ENCODE data around the gene LMF1. TPM values are rescaled to one million over a fixed set of nuclear protein-coding genes. Genes with fewer than 3 reads are reported as not detected.

Gene LMF1
- polyA plus RNA-seq, 3 donors, result 5.9 to 14.7 (median 10.6) TPM

GRCh38 chr16:987906-988305 is 17.1 kb upstream of the LMF1 start:
- Histone ChIP-seq H3K27me3 (ENCODE audit: control insufficient read depth in 2 of 2, insufficient read depth in 2 of 2, low read length in 2 of 2) (peaks cover 0 to 13% of the 10 kb centered on the region in 2 donors), H3K27ac (ENCODE audit: low read depth in 1 of 2, low read length in 2 of 2) (no peak overlapping the region), H3K4me3 (replicated peaks in 1 of 3; ENCODE audit: low read depth in 2 of 3, low read length in 3 of 3) (no peak overlapping the region), H3K9me3 (replicated peaks in 1 of 2; ENCODE audit: control insufficient read depth in 1 of 2, insufficient read depth in 1 of 2, low read length in 2 of 2) (peaks cover 0 to under 1% of the 10 kb centered on the region in 2 donors), H3K79me2 (ENCODE audit: insufficient read depth, low read length) (no peaks in the 10 kb centered on the region), H3K4me2 (replicated peaks; ENCODE audit: extremely low read depth, low read length, poor library complexity, severe bottlenecking) (no peak overlapping the region), H3K9ac (ENCODE audit: insufficient read depth, low read length, poor library complexity, severe bottlenecking) (no peak overlapping the region), H3K4me1 (ENCODE audit: control insufficient read depth in 1 of 2, insufficient read depth in 2 of 2, low read length in 2 of 2) (no peaks in the 10 kb centered on the region), H2AFZ (ENCODE audit: insufficient read depth, low read depth, low read length, poor library complexity, severe bottlenecking) (no peak overlapping the region), H3K36me3 (replicated peaks in 1 of 2; ENCODE audit: control insufficient read depth in 1 of 2, insufficient read depth in 2 of 2, low read length in 2 of 2) (no peaks in the 10 kb centered on the region), H4K20me1 (ENCODE audit: insufficient read depth, low read length) (no peaks in the 10 kb centered on the region)
- Mint-ChIP-seq H3K9me3 (peaks cover 0 to 8% (median 0%) of the 10 kb centered on the region in 7 donors), H3K4me1 (no peaks in the 10 kb centered on the region), H3K36me3 (no peaks in the 10 kb centered on the region), H3K27me3 (ENCODE audit: low read depth in 3 of 3) (peaks cover 11 to 27% (median 18%) of the 10 kb centered on the region in 3 donors), H3K27ac (no peak overlapping the region), H3K4me3 (no peak overlapping the region)
- intact Hi-C loops (cut with micrococcal nuclease), result no loop called here
- no peak for DNase-seq
- 96% methylated on average over 10 of the region's 17 CpGs for WGBS (ENCODE audit: insufficient coverage)
- no peak for TF ChIP-seq CTCF (IDR thresholded peaks at IDR 0.05)

GRCh38 chr16:986925-987582 is 16.3 kb upstream of the LMF1 start:
- no peaks in the 10 kb centered on the region for H3K79me2 ChIP-seq (ENCODE audit: insufficient read depth, low read length)
- no peaks in the 10 kb centered on the region for H3K36me3 ChIP-seq (replicated peaks in 1 of 2; ENCODE audit: control insufficient read depth in 1 of 2, insufficient read depth in 2 of 2, low read length in 2 of 2)
- no peaks in the 10 kb centered on the region for H3K4me1 ChIP-seq (ENCODE audit: control insufficient read depth in 1 of 2, insufficient read depth in 2 of 2, low read length in 2 of 2)
- H3K4me3 Mint-ChIP-seq, result no peak overlapping the region
- H3K4me2 ChIP-seq (replicated peaks; ENCODE audit: extremely low read depth, low read length, poor library complexity, severe bottlenecking), result no peak overlapping the region
- intact Hi-C loops (cut with micrococcal nuclease), result no loop called here
- no peak overlapping the region for H3K9ac ChIP-seq (ENCODE audit: insufficient read depth, low read length, poor library complexity, severe bottlenecking)
- TF ChIP-seq CTCF (IDR thresholded peaks at IDR 0.05), result no peak
- no peak overlapping the region for H3K27ac Mint-ChIP-seq
- H3K4me1 Mint-ChIP-seq, result no peaks in the 10 kb centered on the region
- H3K27me3 Mint-ChIP-seq (ENCODE audit: low read depth in 3 of 3), result peaks cover 16 to 34% (median 23%) of the 10 kb centered on the region in 3 donors
- no peak overlapping the region for H3K27ac ChIP-seq (ENCODE audit: low read depth in 1 of 2, low read length in 2 of 2)
- H3K9me3 Mint-ChIP-seq, result peaks cover 0 to 8% (median 0%) of the 10 kb centered on the region in 7 donors
- DNase-seq, result no peak
- peaks cover 6 to 19% of the 10 kb centered on the region in 2 donors for H3K27me3 ChIP-seq (ENCODE audit: control insufficient read depth in 2 of 2, insufficient read depth in 2 of 2, low read length in 2 of 2)
- WGBS (ENCODE audit: insufficient coverage), result 97% methylated on average over 40 of the region's 44 CpGs
- no peaks in the 10 kb centered on the region for H3K9me3 ChIP-seq (replicated peaks in 1 of 2; ENCODE audit: control insufficient read depth in 1 of 2, insufficient read depth in 1 of 2, low read length in 2 of 2)
- no peaks in the 10 kb centered on the region for H4K20me1 ChIP-seq (ENCODE audit: insufficient read depth, low read length)
- no peak overlapping the region for H3K4me3 ChIP-seq (replicated peaks in 1 of 3; ENCODE audit: low read depth in 2 of 3, low read length in 3 of 3)
- H3K36me3 Mint-ChIP-seq, result no peaks in the 10 kb centered on the region
- no peak overlapping the region for H2AFZ ChIP-seq (ENCODE audit: insufficient read depth, low read depth, low read length, poor library complexity, severe bottlenecking)

Data from CD14-positive monocyte (primary cell).